Upper lobe of left lung (tissue), 6 donors: ENCODE results near the gene AP5Z1. TPM values are rescaled to one million over a fixed set of nuclear protein-coding genes. Genes with fewer than 3 reads are reported as not detected.
A peak's percentile ranks its signal among the peaks of the same experiment; 100 is the strongest.

Source experiments
- ATAC-seq, 2 donors: fragments of 200-7000 bp; cut with Tn5 transposase; one replicate each; pipeline ENCODE4 v1.9.1; 2022; ENCODE audit warnings: mild to moderate bottlenecking in 2 of 2, moderate library complexity in 2 of 2; ENCODE audit not compliant: low FRiP score in 2 of 2
- DNase-seq, 2 donors: peaks; one replicate each; pipeline ENCODE4 v3.0.0-alpha.2; 2019 to 2020
- H3K27ac ChIP-seq, 4 donors: fragments of 200-600 bp; sonication (generic); one replicate each; pipeline ENCODE4 v1.5.1; 2016 to 2019
- H3K27me3 ChIP-seq, 4 donors: fragments of 200-600 bp; sonication (generic); one replicate each; pipeline ENCODE4 v1.5.1; 2017 to 2019
- H3K36me3 ChIP-seq, 4 donors: fragments of 200-600 bp; sonication (generic); one replicate each; pipeline ENCODE4 v1.5.1; 2016 to 2019
- H3K4me1 ChIP-seq, 4 donors: fragments of 200-600 bp; sonication (generic); one replicate each; pipeline ENCODE4 v1.5.1; 2018 to 2019
- H3K4me3 ChIP-seq, 4 donors: fragments of 200-600 bp; sonication (generic); one replicate each; pipeline ENCODE4 v1.5.1; 2017 to 2019; ENCODE audit warnings: mild to moderate bottlenecking in 2 of 4, moderate library complexity in 1 of 4
- H3K9me3 ChIP-seq, 4 donors: fragments of 200-600 bp; sonication (generic); one replicate each; pipeline ENCODE4 v1.5.1; 2018 to 2019
- CTCF ChIP-seq, 6 experiments: fragments of 450-650 bp in 4 of 6; fragments of 200-600 bp in 2 of 6; sonication (generic) in 2 of 6; IDR thresholded peaks; one replicate each; pipeline ENCODE4 v1.5.1; 2016 to 2019; ENCODE audit warnings: antibody characterized with exemption in 6 of 6
- EP300 ChIP-seq, 4 donors: sonication (generic); formaldehyde crosslinking; IDR thresholded peaks; one replicate each; pipeline ENCODE4 v1.5.1; 2017; ENCODE audit warnings: antibody characterized with exemption in 4 of 4, control low read depth in 2 of 4
- POLR2A ChIP-seq, 4 donors: fragments of 450-650 bp; IDR thresholded peaks; one replicate each; pipeline ENCODE4 v1.5.1; 2016 to 2017; ENCODE audit warnings: antibody characterized with exemption in 4 of 4, mild to moderate bottlenecking in 2 of 4
- POLR2AphosphoS5 ChIP-seq, 2 donors: sonication (generic); formaldehyde crosslinking; IDR thresholded peaks; one replicate each; pipeline ENCODE4 v1.5.1; 2017; ENCODE audit warnings: antibody characterized with exemption in 2 of 2
- WGBS, 2 donors: methylation state at CpG; one replicate each; pipeline ENCODE4 v1.1.5; 2017 to 2018; 5-methylcytosine and 5-hydroxymethylcytosine counted together
- total RNA-seq, 6 donors: library from RNA; depleted of rRNA in 4 of 6; stranded (reverse); fragments of >200 nt in 4 of 6; gene quantifications; one replicate each; pipeline versions ENCODE4 v1.1.0 to v1.2.1, GENCODE V29; 2016 to 2021
- donor health status: DM: no; HTN: no; CAD: no; lungs with moderate emphysema.
- donor health status: DM: no; HTN: yes; CAD: no; lungs with severe emphysema.

The AP5Z1 gene
- total RNA-seq, 6 donors from 2014 or later = 23.4 to 152 (median 52.1) TPM

- no peaks in the 10 kb centered on the region for H3K9me3 ChIP-seq
- H3K27ac ChIP-seq = no peak overlapping the region
- no peak overlapping the region for H3K4me3 ChIP-seq
- TF ChIP-seq POLR2A (IDR thresholded peaks at IDR 0.05) (no peak), POLR2AphosphoS5 (IDR thresholded peaks at IDR 0.05) (no peak), EP300 (IDR thresholded peaks at IDR 0.05) (no peak), CTCF (IDR thresholded peaks at IDR 0.05) (no peak)
- DNase-seq = peak in 1 of 2 donors; percentile 78
- no peak for ATAC-seq
- H3K27me3 ChIP-seq = no peaks in the 10 kb centered on the region
- H3K4me1 ChIP-seq = peaks cover 0 to 13% (median 2%) of the 10 kb centered on the region in 4 donors
- H3K36me3 ChIP-seq = peaks cover 0 to 31% (median 10%) of the 10 kb centered on the region in 4 donors
- WGBS, 2 donors = 95 to 97% methylated on average over 30 to 54 of the region's 60 CpGs
Measured at GRCh38 chr7:4834601-4835397, 59.4 kb downstream of the AP5Z1 start.

- TF ChIP-seq POLR2AphosphoS5 (IDR thresholded peaks at IDR 0.05) (no peak), CTCF (IDR thresholded peaks at IDR 0.05) (no peak), EP300 (IDR thresholded peaks at IDR 0.05) (no peak), POLR2A (IDR thresholded peaks at IDR 0.05) (no peak)
- 89 to 97% methylated on average over 14 to 20 of the region's 28 CpGs for WGBS, 2 donors
- peak; percentile 12 to 54 for DNase-seq
- no peak overlapping the region for H3K4me3 ChIP-seq
- H3K27me3 ChIP-seq = no peaks in the 10 kb centered on the region
- H3K27ac ChIP-seq = no peak overlapping the region
- no peaks in the 10 kb centered on the region for H3K9me3 ChIP-seq
- no peak for ATAC-seq
- peaks cover 0 to 31% (median 10%) of the 10 kb centered on the region in 4 donors for H3K36me3 ChIP-seq
- peaks cover 0 to 13% (median 2%) of the 10 kb centered on the region in 4 donors for H3K4me1 ChIP-seq
Measured at GRCh38 chr7:4835398-4836205, 60.2 kb downstream of the AP5Z1 start.

- Histone ChIP-seq H3K36me3 (peaks cover 0 to 31% (median 10%) of the 10 kb centered on the region in 4 donors), H3K4me3 (no peak overlapping the region), H3K4me1 (peaks cover 0 to 13% (median 2%) of the 10 kb centered on the region in 4 donors), H3K27ac (no peak overlapping the region), H3K27me3 (no peaks in the 10 kb centered on the region), H3K9me3 (no peaks in the 10 kb centered on the region)
- ATAC-seq (no peak), DNase-seq (peak in 1 of 2 donors; percentile 78)
- TF ChIP-seq POLR2A (IDR thresholded peaks at IDR 0.05) (no peak), CTCF (IDR thresholded peaks at IDR 0.05) (no peak), POLR2AphosphoS5 (IDR thresholded peaks at IDR 0.05) (no peak), EP300 (IDR thresholded peaks at IDR 0.05) (no peak)
- WGBS, 2 donors = 96 to 97% methylated on average over 10 to 26 of the region's 30 CpGs
Measured at GRCh38 chr7:4836206-4836661, 60.8 kb downstream of the AP5Z1 start.

- WGBS, 2 donors = 65 to 86% methylated on average over 13 of the region's 22 CpGs
- no peaks in the 10 kb centered on the region for H3K9me3 ChIP-seq
- H3K27me3 ChIP-seq = no peaks in the 10 kb centered on the region
- peak in 1 of 2 donors; percentile 73 for DNase-seq
- H3K4me3 ChIP-seq = no peak overlapping the region
- H3K4me1 ChIP-seq = peaks cover 0 to 13% (median 2%) of the 10 kb centered on the region in 4 donors
- ATAC-seq = no peak
- no peak overlapping the region for H3K27ac ChIP-seq
- H3K36me3 ChIP-seq = peaks cover 0 to 31% (median 10%) of the 10 kb centered on the region in 4 donors
- TF ChIP-seq CTCF (IDR thresholded peaks at IDR 0.05) = no peak
- TF ChIP-seq POLR2A (IDR thresholded peaks at IDR 0.05) = no peak
- TF ChIP-seq EP300 (IDR thresholded peaks at IDR 0.05) = no peak
- no peak for TF ChIP-seq POLR2AphosphoS5 (IDR thresholded peaks at IDR 0.05)
Measured at GRCh38 chr7:4837041-4837802, 61.8 kb downstream of the AP5Z1 start.
